GM19467 (cell line): ENCODE results near the gene TRIP13.
"Not testable (repeated sequence)": the region's sequence is repeated elsewhere in the genome, so short reads cannot be mapped to it uniquely, and the experiment has no call there.

ENCODE experiments used
- ATAC-seq: cut with Tn5 transposase; IDR thresholded peaks from one replicate; pipeline ENCODE4 v1.9.1; 2021; ENCODE audit warnings: mild to moderate bottlenecking, moderate library complexity; ENCODE audit not compliant: unreplicated experiment

Gene TRIP13

DNA sequence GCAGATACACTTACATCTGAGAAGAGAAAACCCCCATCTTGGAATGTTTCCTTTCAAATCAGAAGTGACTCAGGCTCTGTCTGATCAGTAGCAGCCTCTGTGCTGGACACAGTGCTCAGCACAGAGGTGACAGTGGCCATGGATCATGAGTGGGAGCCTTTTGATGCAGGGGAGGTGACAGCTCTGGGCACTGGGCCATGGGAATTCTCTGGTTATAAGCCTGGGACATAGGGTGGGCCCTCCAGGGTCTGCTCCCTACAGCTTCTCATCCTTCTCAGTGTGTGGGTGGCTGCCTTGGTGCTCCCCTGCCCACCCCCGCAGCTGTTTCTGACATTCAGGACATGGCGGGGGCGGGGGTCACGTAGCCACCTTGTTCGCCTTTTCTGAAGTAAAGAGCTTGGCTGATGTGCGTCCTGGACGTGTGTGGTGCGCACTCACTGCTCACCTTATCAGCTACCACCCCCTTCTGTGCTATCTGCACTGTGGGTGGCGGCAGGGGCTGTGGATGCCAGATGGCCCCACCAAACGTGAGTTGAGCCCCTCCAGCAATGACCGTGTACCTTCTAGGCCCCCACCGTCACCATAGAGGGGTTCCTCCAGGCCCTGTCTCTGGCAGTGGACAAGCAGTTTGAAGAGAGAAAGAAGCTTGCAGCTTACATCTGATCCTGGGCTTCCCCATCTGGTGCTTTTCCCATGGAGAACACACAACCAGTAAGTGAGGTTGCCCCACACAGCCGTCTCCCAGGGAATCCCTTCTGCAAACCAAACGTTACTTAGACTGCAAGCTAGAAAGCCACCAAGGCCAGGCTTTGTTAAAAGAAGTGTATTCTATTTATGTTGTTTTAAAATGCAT is 24.0 kb downstream of the TRIP13 start:
- no peak for ATAC-seq

DNA sequence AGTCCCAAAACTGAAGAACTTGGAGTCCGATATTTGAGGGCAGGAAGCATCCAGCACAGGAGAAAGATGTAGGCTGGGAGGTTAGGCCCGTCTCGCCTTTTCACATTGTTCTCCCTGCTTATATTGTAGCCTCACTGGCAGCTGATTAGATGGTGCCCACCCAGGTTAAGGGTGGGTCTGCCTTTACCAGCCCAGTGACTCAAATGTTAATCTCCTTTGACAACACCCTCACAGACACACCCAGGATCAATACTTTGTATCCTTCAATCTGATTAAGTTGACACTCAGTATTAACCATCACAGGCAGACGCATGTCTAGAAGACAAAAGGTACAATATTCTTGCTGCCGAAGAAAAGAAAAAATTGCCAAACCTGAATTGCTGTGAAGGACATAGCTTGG is 26.0 kb downstream of the TRIP13 start:
- ATAC-seq: not testable (repeated sequence)

DNA sequence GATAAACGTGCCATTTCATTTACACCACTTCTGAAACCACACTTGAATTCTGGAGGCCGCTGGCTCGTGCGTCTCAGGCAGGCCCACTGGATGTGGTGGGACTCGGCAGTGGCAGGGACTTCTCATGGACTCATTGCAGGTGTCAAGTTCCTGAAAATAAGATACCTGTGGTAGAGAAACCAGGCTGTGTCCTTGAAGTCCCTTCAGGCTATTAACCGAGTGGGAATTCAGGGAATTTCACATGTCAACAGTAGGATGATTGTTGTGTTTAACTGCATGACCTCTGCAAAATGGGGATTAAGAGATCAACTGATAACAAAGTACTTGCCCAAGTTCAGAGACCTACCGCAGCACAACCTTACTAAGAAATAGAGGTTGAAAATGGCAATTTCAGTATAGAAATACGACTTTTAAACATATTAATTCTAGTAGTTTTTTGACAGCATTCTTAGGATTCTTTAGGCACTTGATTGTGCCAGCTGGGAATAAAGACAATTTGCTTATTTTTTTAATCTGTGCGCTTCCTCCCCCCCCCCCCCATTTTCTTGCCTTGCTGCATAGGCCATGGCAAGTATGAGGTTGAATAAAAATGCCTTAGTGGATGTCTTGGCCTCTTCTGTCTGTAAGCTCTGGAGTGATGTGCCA is 26.8 kb downstream of the TRIP13 start:
- ATAC-seq: no peak

DNA sequence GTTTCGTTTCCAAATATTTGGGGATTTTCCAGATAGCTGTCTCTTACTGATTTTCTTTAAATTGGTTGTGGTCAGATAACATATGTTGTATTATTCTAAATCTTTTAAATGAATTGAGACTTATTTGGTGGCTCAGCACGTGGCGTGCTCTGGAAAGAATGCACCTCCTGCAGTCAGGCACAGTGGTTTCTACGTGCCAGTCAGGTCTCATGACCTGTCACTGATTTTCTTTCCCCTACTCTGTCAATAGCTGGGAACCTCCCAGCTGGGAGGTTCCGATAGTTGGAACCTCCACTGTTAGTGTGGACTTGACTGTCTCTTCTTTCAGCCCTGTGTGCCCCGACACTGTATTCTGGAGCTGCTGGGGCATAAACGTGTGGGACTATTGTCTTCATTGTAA is 27.6 kb downstream of the TRIP13 start:
- no peak for ATAC-seq

DNA sequence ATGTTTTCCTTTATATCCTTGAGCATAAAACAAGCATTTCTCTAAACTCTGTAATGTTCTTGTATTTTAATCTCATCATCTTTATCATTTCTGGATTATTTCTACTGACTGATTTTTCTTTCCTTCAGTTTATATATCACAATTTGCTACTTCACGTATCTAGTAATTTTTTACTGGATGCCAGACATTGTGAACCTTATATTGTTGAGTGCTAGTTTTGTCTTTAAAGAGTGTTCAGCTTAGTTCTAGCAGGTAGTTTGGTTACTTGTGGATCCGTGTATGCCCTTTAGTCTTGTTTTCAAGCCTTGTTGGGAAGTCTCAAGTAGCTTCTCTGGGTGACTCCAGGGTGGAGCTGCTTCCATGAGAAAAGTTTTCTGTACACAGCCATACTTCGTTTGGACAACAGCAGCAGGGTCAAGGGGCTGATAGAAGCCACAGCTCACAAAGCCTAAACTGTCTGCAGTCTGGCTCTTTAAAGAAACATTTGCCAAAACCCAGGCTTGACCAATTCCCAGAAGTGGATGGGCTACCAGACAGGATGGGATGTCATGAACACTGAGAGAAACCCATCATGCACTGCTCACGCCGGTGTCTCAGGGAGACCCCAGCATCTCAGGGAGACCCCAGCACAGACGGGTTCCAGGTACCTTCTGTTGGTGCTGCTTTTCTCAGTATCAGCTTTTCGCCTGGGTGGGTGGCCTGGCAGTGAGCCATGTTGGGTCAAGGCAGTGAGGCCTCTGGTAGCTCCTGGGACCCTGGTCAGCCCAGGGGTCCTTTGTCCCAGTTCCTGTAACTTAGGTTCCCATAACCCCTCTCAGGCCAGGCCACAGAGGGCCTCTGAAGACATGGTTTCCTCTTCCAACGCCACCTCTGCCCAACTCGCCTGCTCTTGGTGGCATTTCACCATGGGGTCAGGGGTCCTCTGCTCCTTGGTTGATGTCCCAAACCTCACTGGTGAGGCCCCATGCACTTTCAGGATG is 29.1 kb downstream of the TRIP13 start:
- ATAC-seq: no peak

DNA sequence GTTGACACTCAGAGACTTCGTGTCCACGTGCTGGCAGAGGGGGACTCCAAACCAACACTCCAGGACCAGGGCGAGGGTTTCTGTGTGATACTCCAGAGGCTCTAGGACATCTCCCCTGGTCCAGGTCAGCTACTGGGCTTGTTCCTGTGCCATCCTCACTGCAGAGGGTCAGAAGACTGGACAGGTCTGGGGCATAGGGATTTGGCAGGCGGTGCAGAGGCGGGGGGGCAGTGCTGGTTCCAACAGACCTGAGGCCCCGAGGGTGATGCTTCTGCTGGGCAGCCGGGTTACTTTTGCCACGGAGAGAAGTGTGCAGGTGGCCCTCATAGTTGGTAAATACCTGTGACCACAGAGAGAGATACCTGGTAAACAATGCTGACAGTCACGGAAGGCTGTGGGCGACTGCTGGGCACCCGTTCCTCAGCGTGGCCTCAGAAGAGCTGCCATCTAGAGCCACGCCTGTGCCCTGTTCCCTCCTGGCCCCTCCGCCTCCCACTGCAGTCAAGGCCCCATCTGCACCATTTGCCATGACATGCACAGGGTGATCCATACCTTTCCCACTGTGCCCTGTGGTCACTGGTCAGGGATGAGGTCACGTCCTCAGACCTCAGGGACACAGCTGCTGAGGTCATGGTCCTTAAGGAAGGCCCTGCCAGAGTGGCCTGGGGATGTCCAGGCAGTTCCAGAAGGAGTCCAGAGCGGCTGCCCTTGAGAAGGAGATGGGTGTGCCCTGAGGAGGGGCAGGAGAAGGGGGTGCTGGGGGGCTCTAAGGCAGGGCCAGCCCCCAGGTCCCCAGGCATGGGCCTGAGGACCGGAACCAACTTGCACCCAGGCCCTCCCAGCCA is 30.0 kb downstream of the TRIP13 start:
- no peak for ATAC-seq

DNA sequence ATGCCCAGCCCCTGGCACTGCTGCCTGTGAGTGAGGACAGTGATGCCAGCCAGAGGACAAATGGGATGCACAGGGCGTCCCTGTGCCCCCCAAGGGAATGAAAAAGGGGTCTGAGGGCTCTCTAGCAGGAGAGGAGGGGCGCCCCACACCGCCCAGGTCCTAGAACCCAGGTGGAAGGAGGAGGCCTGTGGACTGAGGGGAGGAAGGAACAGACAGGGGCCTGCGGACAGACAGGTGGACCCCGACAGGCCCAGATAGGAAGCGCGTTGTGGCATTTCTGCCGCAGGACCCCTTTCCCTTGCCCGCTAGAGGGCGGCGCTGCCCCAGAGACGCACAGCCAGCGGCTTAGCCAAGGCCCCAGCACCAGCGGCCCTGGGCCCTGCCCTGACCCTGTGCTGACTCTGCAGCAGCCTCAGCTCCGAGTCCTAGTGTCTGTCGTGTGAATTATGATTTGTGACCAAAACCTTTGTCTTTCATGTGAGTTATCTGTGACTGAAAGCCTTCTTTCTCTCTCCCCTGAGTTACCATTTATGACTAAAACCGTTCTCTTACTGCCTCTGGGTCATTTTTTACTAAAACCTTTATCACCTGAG is 30.7 kb downstream of the TRIP13 start:
- no peak for ATAC-seq

DNA sequence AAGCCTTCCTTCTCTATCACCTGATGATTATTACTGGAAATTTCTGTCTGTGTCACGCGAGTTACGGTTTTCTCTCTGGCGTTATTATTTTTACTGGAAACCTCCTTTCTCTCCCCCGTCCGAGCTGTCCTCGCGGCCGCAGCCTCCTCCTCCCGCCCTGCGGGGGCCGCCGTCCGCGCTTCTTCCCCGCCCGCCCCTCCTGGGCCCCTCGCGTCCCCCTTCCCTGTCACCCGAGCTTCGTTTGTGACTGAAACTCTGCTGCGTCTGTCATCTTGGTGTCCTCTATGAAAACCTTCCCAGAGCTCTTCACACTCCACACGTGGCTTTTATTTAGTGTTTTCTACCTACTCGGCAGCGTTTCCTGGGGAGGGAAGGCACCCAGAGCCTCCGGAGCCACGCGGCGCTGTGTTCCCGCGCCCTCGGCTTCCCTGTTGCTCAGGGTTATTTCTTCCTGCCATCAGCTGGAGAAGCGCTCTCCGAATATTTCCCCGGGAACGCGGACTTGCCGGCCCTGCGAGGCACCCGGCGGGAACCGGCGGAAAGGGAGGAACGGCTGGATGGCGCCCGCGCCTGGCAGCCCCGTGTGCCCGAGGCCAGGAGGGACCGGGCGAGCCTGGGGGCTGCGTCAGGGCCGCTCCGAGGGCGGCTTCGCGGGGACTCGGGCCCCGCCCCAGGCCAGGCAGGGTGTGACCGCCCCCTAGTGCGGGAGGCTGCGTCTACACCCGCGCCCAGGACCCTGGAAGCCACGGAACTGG is 33.9 kb downstream of the TRIP13 start:
- ATAC-seq: no peak

DNA sequence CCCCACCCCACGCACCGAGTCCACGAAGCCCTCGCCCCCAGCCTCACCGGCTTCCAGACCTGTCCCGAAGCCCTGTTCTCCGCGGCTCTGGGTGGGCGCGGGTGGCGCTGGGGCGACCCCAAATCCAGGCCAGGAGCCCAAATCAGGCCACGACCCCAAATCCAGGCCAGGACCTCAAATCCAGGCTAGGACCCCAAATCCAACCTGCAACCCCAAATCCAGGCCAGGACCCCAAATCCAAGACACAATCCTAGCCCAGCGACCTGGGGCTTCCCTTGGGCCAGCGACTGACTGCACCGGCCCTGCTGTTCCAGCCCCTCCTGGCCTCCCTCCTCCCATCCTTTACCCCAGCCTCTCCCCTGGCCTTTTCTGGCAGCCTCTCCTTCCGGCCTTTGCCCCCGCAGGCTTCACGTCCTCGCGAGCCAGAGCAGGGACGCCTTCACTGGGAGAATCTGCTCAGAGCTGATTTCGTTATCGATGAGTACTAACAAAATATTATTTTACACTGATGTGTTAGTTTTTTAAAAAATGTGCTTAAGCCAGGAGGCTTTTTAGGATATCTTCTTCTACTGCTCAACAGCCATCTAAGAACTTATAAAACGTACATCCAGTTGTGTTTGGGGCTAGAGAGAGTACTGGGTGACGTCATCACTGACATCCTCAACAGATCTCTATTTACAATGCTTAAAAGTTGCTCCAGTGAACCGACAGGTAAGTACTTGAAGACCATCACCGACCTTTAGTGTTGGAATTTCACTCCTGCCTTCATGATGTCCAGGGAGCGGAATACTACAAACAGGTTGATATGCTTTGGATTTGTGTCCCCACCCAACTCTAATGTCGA is 34.7 kb downstream of the TRIP13 start:
- ATAC-seq: no peak

DNA sequence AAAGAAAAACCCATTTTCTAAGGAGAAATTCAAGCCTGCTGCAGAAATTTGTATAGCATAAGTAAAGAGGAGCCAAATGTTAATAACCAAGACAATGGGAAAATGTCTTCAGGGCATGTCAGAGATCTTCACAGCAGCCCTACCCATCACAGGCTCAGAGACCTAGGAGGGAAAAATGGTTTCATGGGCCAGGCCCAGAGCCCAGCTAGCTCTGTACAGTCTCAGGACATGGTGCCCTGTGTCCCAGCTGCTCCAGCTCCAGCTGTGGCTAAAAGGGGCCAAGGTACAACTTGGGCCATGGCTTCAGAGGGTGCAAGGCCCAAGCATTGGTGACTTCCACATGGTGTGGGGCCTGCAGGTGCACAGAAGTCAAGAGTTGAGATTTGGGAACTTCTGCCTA is 36.5 kb downstream of the TRIP13 start:
- ATAC-seq: not testable (repeated sequence)

DNA sequence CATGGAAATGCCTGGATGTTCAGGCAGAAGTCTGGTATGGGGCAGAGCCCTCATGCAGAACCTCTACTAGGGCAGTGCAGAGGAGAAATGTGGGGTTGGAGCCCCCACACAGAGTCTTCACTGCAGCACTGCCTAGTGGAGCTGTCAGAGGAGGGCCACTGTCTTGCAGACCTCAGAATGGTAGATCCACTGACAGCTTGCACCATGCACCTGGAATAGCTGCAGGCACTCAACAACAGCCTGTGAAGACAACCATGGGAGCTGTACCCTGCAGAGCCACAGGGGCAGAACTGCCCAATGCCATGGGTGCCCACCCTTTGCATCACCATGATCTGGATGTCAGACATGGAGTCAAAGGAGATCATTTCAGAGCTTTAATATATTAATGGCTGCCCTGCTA is 36.9 kb downstream of the TRIP13 start:
- no peak for ATAC-seq

DNA sequence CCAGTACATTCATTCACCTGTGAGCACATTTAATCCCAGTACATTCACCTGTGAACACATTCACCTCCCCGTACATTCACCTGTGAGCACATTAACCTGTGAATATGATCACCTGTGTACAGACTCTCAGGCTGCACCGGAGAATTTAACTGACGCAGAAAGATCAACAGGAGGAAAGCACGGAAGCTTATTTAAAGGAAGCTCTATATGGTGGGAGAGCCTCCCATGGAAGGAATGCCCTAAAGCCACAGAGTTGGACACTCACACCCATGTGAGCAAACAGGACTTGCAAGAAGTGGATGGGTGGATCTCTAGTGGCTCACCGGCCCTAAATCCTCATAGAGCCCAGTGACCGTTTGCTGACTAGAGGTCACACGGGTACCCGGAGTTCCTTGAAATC is 38.2 kb downstream of the TRIP13 start:
- no peak for ATAC-seq

DNA sequence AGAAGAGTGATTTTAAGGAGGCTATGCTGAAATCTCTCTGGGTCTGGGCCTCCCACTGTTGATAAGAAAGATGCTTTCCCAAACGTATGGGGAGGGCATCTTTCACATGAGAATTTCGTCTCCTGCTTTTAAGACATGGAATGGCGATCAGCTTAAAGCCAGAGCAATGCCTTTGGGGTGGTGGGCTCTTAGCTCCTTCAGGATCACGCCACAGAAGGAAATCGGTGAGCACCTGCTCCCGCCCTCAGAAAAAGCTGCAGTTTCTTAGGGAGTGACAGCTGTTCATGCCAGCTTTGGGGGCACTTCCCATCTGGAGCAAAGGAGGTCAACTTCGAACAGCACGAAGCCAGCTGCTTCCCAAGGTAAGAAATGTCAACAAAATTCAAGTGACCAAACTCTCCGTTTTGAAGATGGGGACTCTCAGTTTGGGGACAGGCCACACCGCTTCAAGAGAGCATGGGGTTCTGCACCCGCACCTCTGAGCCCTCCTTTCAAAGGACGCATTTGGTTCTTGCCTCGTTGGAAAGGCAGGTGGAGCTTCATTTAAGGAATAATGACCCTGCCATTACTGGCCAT is 39.0 kb downstream of the TRIP13 start:
- no peak for ATAC-seq

DNA sequence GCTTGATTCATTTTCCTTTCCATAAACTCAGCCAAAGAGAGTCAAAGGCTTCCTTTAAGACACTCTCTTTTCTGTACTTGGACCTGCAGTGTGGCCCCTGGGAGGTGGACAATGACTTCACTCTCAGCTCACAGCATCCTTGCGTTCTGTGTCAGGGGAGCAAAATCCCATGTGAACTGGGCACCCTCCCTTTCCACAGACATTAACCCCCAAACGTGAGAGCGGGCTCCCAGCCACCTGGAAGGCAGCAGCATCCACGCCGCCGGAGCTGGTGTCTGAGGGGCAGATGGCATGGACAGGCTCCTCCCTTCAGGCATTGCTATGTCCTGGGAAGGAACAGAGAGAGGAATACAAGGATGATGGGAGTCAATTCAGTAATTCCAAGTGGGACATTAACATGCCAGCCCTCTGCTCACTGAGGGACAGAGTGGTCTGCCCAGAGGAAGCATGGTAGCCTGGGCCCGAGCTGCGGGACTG is 39.5 kb downstream of the TRIP13 start:
- no peak for ATAC-seq

DNA sequence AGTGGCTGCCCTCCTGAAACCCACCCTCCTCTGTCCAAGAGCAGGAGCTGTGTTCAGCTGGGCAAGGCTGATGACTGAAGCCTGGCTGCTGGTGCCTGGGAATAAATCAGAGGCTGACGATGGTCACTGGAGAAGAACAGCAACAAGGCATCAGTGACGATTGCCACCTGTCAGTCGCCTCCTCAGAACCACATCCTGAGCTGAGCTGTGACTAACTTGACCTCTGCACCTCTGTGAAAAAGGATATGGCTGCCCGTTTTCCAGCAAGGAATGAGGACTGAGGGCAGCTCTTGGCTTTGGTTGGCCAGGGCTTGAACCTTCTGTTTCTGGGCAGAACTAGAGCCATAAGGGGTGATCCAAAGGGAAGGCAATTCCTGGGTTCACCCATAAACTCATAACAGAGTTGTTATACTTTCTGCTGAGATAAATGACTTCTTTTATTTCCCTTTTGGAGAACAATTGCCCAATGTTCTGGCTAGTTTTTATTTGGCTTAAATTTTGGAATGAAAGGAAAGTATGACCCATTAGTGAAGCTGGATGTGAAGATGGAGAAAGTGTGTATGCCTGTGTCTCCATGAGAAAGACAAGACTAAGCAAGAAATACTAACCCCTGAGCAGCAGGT is 40.1 kb downstream of the TRIP13 start:
- no peak for ATAC-seq

DNA sequence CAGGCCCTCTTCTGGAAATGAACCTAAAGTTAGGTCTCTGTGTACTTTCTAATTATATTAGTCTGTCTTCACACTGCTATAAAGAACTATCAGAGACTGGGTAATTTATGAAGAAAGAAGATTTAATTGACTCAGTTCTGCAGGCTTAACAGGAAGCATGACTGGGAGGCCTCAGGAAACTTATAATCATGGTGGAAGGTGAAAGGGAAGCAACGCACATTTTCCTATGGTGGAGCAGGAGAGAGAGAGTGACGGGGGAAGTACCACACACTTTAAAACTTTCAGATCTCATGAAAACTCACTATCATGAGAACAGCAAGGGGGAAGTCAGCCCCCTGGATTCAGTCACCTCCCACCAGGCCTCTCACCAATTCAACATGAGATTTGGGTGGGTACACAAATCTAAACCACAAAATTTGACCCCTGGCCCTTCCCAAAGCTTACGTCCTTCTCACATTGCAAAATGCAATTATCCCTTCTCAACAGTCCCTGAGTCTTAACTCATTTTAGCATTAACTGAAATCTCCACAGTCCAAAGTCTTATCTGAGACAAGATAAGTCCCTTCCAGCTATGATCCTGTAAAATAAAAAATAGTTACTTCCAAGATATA is 40.7 kb downstream of the TRIP13 start:
- no peak for ATAC-seq

DNA sequence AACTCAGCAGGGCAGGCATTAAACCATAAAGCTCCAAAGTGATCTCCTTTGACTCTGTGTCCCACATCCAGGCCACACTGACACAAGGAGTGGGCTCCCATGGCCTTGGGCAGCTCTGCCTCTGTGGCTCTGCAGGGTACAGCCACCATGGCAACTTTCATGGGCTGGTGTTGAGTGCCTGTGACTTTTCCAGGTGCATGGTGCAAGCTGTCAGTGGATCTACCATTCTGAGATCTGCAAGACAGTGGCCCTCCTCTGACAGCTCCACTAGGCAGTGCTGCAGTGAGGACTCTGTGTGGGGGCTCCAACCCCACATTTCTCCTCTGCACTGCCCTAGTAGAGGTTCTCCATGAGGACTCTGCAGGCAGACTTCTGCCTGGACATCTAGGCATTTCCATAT is 41.3 kb downstream of the TRIP13 start:
- not testable (repeated sequence) for ATAC-seq
